GM19025 (cell line): Measurements from ENCODE around the gene ARHGAP19.
"Not testable (repeated sequence)": the region's sequence is repeated elsewhere in the genome, so short reads cannot be mapped to it uniquely, and the experiment has no call there.

Source experiments
- ATAC-seq: cut with Tn5 transposase; IDR thresholded peaks from one replicate; pipeline ENCODE4 v1.9.1; 2021; ENCODE audit warnings: mild to moderate bottlenecking, low read depth, moderate library complexity; ENCODE audit not compliant: unreplicated experiment

The ARHGAP19 gene

GRCh38 chr10:97321804-97322190 lies 29.4 kb upstream of the ARHGAP19 start:
- ATAC-seq: no peak

- no peak for ATAC-seq
Measured at GRCh38 chr10:97321032-97321803, 28.8 kb upstream of the ARHGAP19 start.

GRCh38 chr10:97320480-97321031 lies 28.1 kb upstream of the ARHGAP19 start:
- no peak for ATAC-seq

GRCh38 chr10:97319671-97320479 lies 27.4 kb upstream of the ARHGAP19 start:
- peak; percentile 26 for ATAC-seq

- ATAC-seq: peak; percentile 79
Measured at GRCh38 chr10:97318772-97319651, 26.6 kb upstream of the ARHGAP19 start, which contains the start of gene FRAT1. Gene FRAT1, plus strand, starts transcription at chr10:97319271. Its CDS starts 183 bp downstream, at chr10:97319454.

GRCh38 chr10:97314671-97315070 lies 22.2 kb upstream of the ARHGAP19 start:
- ATAC-seq: no peak

GRCh38 chr10:97312897-97313296 lies 20.5 kb upstream of the ARHGAP19 start:
- no peak for ATAC-seq

- no peak for ATAC-seq
Measured at GRCh38 chr10:97311111-97311626, 18.7 kb upstream of the ARHGAP19 start.

- ATAC-seq: no peak
Measured at GRCh38 chr10:97307866-97308780, 15.7 kb upstream of the ARHGAP19 start.

GRCh38 chr10:97307441-97307840 lies 15.0 kb upstream of the ARHGAP19 start:
- no peak for ATAC-seq

GRCh38 chr10:97302088-97302791 lies 9.8 kb upstream of the ARHGAP19 start:
- no peak for ATAC-seq

- ATAC-seq: no peak
Measured at GRCh38 chr10:97300980-97301379, 8.5 kb upstream of the ARHGAP19 start.

GRCh38 chr10:97298223-97298571 lies 5.8 kb upstream of the ARHGAP19 start:
- ATAC-seq: no peak

- ATAC-seq: no peak
Measured at GRCh38 chr10:97297556-97298222, 5.3 kb upstream of the ARHGAP19 start.

- no peak for ATAC-seq
Measured at GRCh38 chr10:97292862-97293198, 393 bp upstream of the ARHGAP19 start.

GRCh38 chr10:97291357-97292096 lies 910 bp downstream of the ARHGAP19 start:
- no peak for ATAC-seq

GRCh38 chr10:97290576-97291356 lies 1.7 kb downstream of the ARHGAP19 start:
- not testable (repeated sequence) for ATAC-seq
